ENCODE measurements around the gene MUSK.

MUSK gene

DNA sequence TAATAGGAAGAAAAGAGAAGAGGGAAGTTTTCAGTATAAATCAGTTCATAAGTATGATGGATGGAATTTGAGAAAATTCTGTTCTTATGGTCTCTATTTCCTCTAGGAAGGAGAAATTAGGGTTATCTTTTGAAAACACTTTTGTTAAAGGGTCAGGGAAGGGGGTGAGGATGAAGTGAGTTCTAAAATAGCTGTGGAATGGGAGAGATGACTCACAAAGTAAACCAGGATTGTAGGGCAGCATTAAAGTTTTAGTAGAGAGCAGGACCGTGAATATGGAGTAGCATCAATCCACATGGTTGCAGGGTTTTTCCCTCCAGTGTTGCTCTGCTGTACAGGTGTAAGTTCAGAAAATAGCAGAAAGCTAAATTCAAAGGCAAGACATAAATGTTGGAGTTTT is 32.4 kb downstream of the MUSK start:
- DNase-seq, result no peak

DNA sequence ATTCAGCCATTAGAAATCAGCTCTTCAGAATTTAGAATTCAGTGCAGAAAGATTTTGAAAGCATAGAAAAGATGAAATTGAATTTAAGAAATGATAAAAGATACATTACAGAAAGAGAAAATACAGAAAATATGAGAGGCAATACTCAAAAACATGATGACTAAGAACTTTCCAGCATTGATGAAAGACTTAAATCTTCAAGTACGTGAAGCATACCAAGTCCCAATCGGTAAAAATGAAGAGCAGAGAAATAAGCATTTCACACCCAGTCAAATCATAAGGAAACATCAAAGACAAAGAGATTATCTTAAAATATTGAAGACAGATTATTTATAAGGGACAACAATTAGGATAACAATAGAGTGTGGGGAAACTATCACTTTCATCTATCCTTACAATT is 35.1 kb downstream of the MUSK start:
- DNase-seq, result no peak

GRCh38 chr9:110707419-110707818 is 38.8 kb downstream of the MUSK start:
- DNase-seq, result peak; percentile 87

GRCh38 chr9:110710420-110710819 is 41.8 kb downstream of the MUSK start:
- peak; percentile 15 for DNase-seq

GRCh38 chr9:110712955-110713354 is 44.4 kb downstream of the MUSK start:
- no peak for DNase-seq

DNA sequence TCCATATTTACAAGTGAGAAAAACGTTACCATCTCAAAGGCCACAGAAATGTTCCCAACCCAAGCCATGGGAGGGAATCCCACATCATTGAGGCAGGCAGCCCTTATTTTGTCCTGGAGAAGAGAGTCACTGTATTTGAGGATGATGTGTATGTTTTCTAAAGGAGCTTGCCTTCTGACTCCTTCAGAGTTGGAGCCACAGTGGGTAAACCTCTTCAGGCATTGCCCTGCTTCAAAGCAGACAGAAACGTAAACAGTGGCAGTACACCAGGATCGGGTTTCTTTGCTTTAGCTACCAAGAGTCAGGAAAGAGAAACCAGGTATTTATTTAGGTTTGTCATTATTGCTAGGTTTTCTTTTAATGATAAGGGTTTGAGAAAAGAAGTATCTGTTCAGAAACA is 45.7 kb downstream of the MUSK start:
- peak; percentile 74 for DNase-seq

DNA sequence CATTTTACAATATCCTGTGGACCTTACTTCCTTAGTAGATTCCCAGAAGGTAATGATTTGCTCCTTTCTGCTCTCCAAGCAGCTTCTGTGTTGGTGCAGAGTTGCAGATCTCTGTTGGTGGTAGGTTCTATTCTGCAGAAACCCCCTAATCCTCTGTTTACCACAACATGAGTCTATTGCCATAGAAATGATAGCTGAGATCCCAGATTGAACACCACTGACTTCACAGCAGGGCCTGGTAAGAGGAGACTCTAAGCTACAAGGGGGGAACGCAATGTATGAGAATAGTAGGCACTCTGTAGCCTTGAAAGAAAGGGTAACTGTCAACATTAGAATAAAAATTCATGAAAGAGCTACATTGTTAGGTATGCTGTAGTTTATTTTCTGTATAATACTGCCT is 59.5 kb downstream of the MUSK start:
- no peak for DNase-seq

- no peak for DNase-seq
Measured at GRCh38 chr9:110729641-110730040, 61.0 kb downstream of the MUSK start.

GRCh38 chr9:110731437-110732028 is 62.9 kb downstream of the MUSK start:
- DNase-seq, result no peak

DNA sequence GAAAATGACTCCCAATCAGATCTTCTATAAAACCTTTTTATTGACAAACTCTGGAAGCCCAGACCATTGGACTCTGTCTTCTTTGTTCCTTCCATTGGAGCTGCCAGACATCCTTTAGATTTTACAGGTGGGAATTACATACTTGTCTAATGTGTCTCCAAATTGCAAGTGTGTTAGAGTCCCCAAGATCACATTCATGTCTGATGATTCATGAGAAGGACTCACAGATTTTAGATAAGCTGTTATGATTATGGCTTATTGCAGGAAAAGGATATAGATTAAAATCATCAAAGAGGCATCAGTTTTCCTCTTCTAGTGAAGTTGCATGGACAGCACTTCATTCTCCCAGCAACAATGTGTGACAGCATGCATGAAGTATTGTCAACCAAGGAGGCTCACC is 70.4 kb downstream of the MUSK start:
- DNase-seq, result no peak

DNA sequence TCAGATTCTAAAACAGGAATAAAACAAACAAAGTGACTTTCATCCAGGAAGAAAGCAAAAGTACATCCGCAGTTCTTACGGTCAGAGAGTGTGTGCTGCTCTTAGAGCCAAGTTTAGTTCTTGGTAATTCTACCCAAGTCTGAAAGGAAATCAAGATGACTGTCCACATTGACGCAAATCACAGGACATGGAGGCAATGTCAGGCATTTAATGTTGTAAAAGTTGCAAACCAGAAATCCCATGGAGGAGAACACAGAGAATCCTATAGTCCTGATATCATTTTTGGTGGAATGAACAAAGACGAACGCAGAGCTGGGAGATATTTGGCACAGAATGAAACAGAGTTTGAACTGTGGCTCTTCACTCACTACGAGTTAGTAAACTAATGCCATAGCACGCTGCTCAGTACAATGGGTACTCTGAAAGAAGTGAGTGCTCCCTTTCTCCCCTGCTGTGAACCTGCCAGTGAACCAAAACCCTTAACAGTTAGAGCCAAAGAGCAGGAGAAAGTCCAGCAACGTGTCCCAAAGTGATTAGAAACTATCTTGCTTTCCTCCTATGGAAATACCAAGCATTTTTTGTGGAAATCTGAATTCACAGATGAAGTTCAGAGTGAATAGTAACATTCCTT is 74.3 kb downstream of the MUSK start:
- DNase-seq, result no peak

DNA sequence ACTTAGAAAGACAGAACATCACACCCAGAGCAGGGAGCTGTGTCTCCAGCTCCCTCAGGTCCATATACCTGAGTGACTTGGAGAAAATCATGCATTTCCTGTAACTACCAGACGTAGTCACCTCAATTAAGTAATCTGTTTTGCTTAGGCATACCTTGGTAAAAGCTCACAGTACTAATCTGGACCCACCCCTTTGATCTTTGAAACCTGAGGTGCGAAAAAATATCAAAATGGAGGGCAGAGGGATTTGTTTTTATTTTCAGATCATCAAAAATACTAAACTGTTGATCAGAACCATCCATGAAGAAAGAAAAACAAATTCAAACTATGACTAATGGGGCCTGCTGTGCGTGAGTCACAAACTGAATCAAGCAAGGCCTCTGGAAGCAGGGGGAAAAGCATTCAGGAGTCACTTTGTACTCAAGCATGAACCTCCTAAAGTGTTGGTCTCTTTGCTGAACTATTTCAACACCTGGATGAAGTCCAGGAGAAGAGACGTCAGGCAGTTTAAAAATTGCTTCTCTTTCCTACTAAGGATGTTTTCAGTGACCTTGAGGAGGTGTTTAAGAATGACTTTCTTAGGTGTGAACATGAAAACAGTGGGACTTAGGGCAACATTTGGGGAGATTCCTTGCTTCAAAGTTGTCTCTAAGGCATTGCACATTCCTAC is 76.3 kb downstream of the MUSK start:
- DNase-seq, result no peak

GRCh38 chr9:110745676-110746075 is 77.1 kb downstream of the MUSK start:
- DNase-seq, result no peak

- DNase-seq, result no peak
Measured at GRCh38 chr9:110746211-110746930, 77.8 kb downstream of the MUSK start.

- DNase-seq, result no peak
Measured at GRCh38 chr9:110748251-110748893, 79.8 kb downstream of the MUSK start.

DNA sequence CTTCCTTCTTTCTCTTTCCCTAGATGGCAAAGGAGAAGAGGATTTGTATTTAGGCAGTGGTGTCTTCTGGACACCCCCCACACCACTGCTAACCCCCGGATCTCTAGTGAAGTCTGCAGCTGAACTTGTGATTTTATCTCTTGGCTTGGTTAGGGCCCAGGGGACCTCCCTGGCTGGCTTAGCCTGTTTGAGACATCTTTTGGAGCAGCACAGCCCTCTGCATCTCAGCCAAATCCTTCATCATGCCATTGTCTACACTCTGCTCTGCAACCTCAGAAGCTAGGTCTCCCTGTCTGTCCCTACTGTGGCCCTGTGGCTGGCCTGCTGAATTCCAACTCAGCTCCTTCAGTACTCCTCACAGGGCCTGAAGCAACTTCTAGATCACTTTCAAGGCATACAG is 81.7 kb downstream of the MUSK start:
- DNase-seq, result no peak

GRCh38 chr9:110751971-110752370 is 83.4 kb downstream of the MUSK start:
- no peak for DNase-seq

- DNase-seq, result no peak
Measured at GRCh38 chr9:110752766-110753165, 84.2 kb downstream of the MUSK start.

GRCh38 chr9:110753731-110754231 is 85.2 kb downstream of the MUSK start:
- no peak for DNase-seq

GRCh38 chr9:110755179-110755578 is 86.6 kb downstream of the MUSK start:
- no peak for DNase-seq

DNA sequence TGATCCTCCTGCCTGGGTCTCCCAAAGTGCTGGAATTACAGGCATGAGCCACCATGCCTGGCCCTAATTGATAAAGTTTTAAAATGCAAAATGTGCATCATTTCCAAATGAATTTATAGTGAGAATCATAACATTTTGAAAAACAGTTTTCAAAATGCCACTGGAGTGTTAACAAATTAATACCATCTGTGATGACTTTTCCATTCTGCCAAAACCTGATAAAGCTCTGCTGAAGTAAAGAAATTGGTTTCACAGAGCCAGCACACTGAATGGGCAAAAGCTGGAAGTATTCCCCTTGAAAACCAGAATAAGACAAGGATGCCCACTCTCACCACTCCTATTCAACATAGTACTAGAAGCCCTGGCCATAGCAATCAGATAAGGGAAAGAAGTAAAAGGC is 89.6 kb downstream of the MUSK start:
- no peak for DNase-seq

DNA sequence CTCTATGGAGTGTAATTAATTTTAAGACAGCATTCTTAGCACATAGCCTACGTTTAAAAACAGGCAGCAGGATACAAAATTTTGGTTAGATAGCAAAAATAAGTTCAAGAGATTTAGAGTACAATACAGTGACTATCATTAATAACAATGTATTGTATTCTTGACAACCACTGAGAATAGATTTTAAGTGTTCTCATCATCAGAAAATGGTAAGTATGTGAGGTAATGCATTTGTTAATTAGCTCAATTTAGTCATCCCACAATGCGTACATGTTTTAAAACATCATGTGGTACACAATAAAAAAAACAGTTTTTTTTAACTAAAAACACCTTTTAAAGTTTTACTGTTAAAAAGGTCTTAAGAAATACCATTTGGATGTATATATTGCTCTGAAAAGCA is 94.2 kb downstream of the MUSK start:
- no peak for DNase-seq

- no peak for DNase-seq
Measured at GRCh38 chr9:110763568-110763967, 95.0 kb downstream of the MUSK start.

Data from DMS153 (cell line).